RPMI8226 (cell line): Measurements from ENCODE around the gene FER1L5.

Experiments used
- DNase-seq: peaks from one replicate; pipeline ENCODE4 v3.0.0-alpha.2; 2015

FER1L5 gene

DNA sequence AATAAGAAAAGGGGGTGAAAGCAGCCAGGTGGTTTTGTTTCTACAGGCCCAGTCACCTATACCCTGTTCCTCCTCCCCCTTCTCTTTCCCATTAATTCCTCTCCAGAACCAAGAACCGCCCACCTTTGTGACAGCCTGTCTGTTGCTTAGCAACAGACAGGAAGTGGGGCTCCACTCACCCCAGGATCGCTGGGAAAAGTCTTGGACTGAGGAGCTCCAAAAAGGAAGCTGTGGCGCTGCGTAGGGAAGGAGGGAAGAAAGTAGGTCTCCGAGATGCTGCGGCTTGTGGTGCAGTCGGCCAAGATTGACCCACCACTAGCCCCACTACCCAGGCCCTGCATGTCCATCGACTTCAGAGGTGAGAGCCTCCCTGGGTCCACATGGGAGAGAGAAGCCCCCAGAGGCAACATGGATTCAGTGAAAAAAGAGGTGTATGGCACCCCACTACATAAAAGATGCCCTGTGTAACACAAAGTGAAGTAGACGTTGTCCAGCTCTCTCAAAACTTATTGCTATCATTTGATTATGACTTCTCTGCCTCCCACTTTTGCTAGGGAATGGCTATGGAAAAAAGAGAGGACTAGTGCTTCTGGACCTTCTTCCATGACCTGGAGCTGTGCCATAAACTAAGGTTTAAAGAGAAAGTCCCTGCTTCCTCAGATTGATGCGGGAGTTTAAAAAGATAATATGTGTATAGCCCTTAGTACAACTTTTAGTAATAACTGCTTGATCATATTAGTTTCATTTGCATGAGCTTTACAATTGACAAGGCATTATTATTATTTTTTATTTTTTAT, at the start of gene FER1L5:
FER1L5 (plus strand) TSS at position 201 of the 797 bp plus-strand sequence; CDS start at position 274, 73 bp downstream.
- no peak for DNase-seq

DNA sequence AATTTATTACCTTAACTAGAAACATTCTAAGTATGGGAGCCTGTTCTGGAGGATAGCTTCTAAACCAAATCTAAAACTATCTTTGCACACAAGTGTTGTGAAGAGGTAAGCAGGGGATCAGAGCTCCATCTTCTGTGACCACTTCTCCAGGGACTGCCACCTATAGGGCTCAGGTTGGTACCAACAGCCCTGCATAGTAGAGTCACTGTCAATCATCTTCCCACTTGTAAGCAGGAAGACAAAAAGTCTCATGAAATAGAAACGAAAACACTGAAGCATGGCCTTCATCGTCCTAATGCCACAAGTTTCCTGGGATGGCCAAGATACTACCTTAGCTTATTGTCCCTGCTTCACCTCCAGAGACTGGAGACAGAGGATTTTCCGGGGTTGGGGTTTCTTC, 48.3 kb upstream of the FER1L5 start:
- no peak for DNase-seq

DNA sequence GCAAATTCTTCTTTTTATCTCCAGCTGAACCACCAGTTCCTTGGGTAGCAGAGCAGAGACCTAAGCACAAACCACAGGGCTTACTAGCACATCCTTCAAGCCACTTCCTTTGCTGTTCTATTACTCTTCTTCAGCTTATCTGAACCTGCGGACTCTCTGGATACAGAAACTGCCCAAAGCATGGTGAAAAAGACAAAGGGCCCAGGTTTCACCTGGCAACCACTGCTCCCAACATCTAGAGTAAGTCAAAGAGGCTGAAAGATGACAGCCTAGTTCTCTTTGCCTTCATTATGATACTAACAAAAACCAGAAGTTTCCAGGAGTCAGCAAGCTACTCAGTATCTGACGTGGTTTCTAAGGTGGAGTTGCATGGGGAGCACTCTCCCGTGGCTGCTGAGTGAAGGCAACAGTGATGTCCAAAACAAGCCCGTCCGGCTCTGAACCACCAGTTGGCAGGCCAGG, 47.8 kb upstream of the FER1L5 start:
- DNase-seq, result no peak

DNA sequence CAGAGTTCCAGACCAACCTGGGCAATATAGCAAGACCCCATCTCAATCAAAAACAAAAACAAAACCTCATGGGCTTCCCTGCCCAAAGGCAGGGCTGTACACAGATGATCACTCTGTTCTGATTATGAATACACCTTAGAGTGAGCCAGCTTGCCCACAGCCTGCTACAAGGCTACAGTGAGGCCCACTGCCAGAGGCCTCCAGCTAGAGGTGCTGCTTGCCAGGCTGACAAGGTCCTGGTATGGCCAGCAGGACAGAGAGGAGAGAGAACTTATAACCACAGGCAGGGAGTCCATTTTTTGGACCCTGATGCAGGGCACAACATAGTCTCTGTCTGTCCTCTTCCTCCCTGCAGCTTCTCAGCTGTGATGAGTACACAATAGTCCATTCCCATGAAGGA, 46.0 kb upstream of the FER1L5 start:
- DNase-seq, result no peak

DNA sequence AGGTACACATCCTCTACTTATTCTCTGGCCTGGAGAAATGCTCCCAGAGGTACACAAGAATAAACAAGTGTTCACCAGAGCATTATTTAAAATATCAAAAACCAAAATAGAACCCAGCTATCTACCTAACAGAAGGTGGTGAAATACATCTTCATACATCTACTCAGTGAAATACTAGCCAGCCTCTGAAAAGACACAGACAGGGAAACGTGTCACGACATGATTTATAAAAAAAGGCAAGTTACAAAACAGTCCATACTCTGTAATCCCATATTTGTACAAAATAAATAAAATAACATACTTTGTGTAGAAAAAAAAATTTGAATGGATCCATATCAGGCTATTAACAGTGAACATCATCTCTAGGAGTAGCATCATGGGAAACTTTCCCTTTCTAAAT, 42.6 kb upstream of the FER1L5 start:
- DNase-seq, result no peak

DNA sequence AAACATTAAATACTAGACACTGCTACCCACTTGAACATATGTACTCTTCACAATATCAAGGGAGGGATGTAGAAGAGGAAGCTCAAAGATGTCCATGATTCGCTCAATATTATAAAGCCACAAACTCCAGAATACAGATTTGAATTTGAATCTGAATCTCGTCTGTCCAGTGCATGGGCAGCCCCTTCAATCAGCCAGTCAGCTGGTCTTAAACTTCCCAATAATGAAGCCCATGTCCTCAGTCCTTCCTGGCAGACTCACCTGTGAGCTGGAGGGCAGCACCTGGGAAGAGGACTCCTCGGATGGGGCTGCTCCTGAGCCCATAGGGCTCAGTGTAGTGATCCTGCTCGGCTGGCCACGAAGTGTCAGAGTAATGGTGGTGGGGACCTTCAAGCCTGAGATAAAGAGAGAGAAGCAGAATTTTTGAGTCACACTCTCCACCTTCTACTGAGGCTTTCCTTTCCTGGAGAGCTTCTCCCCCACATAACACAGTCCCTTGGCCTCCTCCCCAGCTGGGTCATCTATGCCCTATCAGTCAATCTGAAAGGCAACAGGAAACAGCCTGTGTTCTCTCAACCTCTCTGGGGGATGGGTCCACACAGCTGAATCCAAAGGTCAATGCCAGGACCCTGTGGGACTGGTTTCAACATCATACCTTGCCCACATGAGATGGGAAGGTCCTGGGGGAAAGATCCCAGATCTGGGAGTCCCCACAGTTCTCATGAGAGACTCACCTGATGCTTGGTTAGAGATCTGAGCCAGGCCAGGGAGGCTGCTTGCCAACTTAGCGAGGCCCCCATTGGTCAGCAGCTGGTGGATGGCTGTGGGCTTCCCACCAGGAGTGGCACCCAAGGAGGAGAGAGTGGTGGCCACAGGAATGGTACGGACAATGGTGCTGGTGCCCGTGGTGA, 40.9 kb upstream of the FER1L5 start:
- no peak for DNase-seq

DNA sequence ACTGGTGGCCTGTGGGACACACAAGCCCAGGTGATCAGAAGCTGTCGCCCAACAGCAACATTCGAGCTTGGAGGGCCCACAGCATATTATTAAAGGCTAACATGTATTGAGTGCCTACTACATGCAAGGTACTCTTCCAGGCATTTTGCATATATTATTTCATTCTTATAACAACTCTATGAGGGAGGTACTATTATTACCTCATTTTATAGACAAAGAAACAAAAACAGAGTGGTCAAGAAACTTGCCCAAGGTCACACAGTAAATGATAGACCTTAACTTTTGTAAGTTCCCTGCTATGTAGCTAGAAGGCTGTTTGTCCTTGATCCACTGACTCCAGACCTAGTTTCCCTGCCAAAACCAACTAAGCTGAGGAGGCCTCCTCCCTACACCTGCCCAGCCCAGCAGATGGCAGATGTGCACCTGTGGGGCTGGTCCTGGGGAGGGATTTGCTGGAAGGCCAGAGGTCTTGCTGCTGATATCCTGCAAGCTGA, 40.2 kb upstream of the FER1L5 start:
- DNase-seq, result peak; percentile 31

DNA sequence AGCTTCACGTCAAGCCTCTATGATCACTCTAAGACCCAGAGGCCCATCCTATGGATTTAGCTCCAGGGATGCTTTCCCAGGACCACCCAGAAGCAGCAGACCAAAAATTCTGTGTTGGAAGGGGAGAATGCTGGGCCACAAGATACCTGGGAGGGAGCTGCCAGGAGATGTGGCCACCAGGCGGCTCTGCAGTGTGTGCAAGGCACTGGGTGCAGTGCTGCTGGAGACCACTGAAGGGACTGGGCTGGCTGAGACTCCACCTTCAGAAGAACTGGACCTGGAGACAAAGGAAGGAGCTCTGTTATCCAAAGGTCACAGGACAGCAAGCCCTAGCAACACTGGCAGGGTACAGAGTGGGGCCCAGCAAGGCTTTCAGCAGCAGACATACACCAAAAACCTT, 38.5 kb upstream of the FER1L5 start:
- DNase-seq, result no peak

DNA sequence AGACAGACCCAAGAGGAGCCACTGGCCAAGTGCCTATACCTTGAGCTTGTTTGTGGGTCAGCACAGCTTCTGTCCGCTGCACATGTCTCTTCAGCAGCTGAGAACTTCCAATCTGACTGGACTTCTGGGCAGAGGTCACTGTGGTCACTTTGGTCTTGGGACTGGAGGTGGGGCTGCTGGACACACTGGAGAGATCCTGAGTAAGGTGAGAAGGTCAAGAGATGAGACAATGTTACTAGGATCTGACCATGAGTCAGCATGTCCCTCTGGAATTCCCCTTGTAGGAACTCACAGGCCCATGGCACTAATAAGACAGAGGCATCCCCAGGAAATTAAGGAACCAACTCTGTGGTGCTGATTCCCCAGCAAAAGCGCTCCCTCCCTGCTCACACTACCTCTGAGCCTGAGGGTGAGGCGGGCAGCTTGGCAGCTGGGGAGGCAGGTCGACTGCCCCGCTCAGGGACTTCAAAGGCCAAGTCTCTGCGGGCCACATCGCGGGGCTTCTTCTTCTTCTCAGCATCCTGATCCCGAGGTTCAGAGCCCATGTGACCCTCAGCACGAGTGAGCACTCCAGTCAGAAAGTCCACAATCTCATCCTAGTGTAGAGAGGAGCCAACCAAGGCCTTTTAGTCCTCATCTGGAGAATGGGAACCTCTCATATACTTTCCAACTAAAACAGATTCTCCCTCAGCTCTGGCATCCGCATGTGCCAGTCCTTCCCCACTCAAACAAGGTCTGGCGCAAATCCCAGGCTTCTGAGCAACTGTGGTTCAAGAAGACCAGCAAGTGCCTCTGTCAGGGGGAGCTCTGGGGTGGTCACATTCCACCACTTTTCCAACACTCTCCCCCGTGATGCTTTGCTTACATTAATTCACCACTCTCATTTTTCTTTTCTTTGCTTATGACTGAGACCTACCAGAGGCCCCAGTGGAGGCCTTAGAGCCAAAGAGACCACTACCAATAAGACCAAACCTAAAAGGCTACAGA, 33.8 kb upstream of the FER1L5 start:
- no peak for DNase-seq

DNA sequence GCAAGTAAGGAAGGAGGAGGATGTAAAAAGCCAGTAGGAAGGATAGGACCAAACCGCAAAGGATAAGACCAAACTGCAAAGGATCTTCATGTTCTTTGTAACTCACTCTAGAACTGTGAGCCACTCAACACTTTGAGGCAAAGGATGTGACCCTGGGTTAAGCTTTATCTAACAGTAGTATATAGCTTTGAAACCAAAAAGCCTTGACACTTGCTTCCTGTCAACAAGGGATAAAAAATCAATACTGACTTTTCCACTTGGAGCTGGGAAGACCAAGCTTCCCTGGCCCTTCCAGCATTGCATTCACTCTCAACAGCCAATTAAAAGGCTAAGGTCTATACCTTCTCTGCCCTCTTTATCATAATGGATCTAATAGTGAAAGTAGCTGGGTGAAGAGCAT, 26.4 kb upstream of the FER1L5 start:
- no peak for DNase-seq

DNA sequence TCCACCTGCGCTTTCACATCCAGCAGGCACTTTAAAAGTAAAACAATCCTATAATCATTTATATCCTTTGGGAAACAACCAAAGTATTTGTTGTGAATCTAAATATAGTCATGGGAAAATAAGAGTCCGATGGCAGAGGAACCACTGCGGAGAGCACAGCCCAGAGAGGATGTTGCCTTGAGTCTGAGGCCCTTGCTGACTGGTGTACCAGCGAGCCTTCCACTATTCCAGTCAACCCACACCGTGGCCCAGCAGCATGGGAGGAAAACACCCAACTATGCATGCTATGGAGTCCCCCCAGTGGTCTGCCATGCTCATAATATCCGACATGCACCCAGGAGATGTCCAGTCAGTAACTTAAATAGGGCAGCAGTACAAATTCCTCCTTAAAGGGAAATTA, 26.0 kb upstream of the FER1L5 start:
- no peak for DNase-seq

DNA sequence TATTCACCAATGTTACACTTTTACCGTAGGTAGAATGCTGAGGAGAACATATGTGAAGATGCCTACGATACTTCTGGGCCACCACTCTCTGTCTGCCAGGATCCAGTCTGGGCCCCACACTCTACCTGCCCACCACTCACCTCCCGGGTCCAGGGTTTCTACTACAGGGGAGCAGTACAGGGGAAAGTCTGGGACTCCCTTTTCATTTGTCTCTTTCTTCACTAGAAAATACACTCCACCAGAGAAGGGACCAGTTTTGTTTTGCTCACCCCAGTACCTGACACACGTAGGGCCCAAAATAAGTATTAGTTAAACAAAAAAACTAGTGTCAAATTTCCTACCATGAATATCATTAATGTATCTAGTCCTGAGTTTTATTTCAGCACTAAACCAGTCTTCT, 25.6 kb upstream of the FER1L5 start:
- no peak for DNase-seq

DNA sequence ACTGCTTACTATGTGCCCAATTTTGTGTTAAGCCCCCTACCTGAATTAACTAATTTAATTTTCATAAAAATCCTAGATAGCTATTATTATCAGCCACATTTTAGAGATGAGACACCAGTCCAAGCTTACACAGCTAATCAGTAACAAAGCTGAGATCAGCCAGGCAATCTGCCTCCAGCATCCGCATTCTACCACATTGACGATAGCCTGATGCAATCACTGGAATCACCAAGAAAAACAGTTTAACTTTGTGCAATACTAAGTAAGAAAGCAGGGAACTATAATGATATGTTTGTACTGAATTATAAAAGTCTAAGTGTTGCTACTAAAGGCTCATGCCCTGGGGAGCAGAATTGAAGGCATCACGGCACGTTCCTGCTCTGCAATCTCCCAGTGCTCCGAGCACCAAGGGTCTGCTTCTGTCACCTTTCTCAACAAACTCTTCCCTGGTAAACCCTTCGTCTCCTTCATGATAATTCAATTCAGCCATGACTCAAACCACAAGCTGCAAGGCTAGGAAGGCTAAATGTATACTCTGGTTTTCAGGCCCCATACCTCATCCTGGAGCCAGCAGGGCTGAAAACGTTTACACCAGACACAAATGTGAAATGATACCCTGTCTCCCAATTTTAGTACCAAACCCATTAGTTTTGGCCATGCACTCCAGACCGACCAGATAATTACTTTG, 23.8 kb upstream of the FER1L5 start:
- DNase-seq, result no peak

DNA sequence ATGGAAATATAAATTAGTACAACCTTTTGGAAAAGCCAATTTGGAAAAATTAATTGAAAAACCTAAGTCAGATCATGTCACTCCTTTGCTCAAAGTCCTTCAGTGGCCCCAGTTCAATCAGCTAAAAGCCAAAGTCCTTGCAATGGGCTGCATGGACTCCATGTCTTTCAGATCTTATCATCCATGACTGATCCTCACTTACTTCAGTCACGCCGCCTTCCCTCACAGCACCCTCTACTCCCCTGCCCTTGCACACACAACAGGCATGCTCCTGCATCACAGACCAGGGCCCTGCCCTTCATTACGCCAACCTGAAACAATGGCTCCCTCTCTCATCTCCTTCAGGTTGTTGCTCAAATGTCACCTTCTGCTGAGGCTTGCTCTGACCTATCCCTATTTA, 20.0 kb upstream of the FER1L5 start:
- no peak for DNase-seq

DNA sequence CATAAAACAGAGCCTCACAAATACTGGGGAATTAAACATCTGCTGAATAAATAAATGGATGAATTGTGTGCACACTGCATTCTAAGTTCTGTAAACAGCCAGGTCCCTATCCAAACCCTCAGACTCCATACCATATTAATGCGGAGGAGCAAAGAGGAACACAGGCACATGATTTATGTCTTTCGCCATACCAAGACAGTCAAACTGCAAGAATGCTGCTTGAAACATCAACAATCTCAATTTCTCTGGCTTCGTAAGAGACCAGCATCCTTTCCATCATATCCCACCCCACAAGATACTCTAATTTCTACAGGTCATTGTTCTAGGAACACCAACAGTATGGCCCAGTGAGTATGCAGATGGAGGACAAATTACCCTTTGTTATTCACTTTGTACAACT, 19.4 kb upstream of the FER1L5 start:
- DNase-seq, result no peak

DNA sequence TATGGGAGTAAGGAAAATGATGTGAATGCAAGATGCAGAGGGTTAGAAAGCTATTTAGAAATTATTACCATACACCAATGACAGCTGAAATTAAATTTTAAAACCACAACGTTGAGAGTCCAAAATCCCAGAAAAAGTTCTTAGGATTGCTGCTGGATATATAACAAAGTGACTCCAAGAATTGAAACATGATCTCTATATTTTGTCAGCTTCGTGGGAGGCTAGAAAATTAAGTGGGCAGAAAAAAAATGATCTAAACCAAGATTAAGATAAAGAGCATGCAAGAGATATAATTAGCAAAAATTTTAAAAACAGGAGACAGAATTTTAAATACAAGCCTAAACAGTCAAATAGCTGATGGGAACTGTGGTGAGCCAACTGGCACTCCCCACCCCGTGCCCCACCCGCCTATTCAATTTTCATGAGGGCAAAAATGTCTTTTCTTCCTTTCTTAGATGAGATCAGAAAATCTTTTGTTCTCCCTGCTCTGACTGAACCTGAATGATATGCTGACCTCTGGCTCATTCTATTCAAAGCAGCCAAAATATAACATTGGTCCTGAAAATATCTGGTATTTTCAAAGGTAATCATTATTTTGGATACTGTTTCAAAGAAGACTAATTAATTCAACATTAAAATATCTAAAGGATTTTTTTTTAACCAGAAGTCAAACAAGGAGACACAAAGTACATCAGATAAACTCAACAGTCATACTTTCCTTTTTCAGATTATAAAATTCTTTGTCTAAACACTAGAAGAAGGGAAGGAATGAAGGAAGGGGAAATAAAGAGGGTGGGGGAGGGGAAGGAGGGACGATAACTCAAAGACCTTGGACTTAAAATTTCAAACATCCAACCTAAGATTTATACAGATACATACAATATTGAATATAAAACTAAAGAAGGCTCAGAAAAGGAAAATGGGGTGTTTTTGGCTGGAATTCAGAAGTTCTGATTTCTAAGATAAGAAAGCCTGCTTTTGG, 16.7 kb upstream of the FER1L5 start:
- no peak for DNase-seq

DNA sequence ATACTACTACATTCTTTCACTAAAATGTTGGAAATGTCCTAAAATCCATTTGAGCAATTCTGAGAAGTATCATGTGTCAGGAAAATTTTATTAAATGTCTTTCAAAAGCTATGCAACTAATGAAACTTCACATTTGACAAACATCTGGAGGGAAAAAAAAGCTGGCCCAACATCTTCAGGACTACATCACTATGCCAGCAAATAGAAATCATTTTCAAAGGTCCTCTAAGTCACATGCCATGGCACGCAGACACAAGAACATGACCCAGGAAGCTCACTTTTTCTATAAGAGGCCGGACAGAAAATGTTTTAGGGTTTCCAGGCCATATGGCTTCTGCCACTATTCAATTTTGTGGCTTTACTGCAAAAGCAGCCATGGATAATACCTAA, 16.0 kb upstream of the FER1L5 start:
- DNase-seq, result no peak

DNA sequence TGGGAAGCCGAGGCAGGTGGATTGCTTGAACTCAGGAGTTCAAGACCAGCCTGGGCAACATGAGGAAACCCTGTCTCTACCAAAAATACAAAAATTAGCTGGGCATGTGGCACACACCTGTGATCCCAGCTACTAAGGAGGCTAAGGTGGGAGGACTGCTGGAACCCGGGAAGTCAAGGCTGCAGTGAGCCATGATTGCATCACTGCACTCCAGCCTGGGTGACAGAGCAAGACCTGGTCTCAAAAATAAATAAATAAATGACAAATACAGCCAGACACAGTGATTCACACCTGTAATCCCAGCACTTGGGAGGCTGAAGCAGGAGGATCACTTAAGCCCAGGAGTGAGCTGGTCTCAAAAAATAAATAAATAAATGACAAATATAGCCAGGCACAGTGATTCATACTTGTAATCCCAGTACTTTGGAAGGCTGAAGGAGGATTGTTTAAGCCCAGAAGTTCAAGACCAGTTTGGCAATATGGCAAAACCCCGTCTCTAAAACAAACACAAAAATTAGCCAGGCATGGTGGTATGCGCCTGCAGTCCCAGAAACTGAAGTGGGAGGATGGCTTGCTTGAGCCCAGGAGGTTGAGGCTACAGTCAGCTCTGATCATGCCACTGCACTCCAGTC, 10.6 kb upstream of the FER1L5 start:
- DNase-seq, result no peak

DNA sequence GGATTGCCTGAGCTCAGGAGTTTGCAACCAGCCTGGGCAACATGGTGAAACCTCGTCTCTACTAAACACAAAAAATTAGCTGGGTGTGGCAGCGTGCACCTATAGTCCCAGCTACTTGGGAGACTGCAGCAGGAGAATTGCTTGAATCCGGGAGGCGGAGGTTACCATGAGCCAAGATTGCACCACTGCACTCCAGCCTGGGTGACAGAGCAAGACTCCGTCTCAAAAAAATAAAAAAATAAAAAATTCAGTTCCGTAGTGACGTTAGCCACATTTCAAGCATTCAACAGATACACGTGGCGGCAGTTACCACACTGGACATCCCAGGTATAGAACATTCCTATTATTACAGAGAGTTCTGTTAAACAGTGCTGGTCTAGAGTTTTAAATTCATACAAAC, 8.9 kb upstream of the FER1L5 start:
- DNase-seq, result no peak

DNA sequence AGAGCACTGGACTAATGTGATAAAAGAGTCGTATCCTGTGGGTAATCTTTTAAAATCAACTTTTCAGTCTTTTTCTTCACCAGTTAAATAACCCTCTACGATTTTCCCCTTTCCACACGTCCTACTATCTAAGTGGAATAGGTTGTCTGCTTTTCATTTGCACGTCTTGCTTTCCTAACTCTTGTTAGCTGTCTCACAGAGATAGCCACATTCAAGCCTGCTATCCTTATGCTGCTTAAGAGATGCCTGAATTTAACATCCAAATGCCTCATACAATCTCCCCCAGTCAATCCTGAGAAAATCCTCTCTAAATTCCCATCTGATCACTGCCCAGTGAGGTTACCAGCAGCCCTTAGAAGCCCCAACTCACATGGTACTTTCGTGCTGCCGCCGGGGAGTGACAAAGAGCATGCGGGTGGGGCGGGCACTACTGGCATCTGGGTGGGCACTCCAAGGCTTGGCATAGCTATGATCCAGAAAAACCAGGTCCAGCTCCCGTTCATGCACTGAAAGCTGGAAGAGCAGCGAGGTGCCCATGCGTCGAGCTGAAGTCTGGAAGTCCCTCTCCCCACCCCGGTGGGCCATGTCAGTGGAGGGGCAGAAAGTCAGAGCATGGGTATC, 5.9 kb upstream of the FER1L5 start:
- DNase-seq, result no peak
